H9 (cell line): Measurements from ENCODE around the gene SPRR2D. TPM values are rescaled to one million over a fixed set of nuclear protein-coding genes. Genes with fewer than 3 reads are reported as not detected.
A peak's percentile ranks its signal among the peaks of the same experiment; 100 is the strongest.

Experiments
- DNase-seq: peaks from one replicate; pipeline ENCODE4 v3.0.0-alpha.2; 2017
- H2AFZ ChIP-seq: one replicate; pipeline ENCODE4 v1.6.1; 2013; ENCODE audit warnings: mild to moderate bottlenecking, low read length, control low read depth, moderate library complexity
- H2AK5ac ChIP-seq: 2 replicates; pipeline ENCODE4 v1.6.1; 2013; ENCODE audit warnings: low read length, control low read depth, mixed read lengths; ENCODE audit not compliant: insufficient read length
- H2BK120ac ChIP-seq: one replicate; pipeline ENCODE4 v1.6.1; 2013; ENCODE audit warnings: low read depth, mild to moderate bottlenecking, low read length, control low read depth, inconsistent platforms; ENCODE audit not compliant: poor library complexity, severe bottlenecking
- H2BK12ac ChIP-seq: 2 replicates; pipeline ENCODE4 v1.6.1; 2013; ENCODE audit warnings: low read length, control low read depth, mixed read lengths, low read depth; ENCODE audit not compliant: insufficient read length
- H2BK15ac ChIP-seq: 2 replicates; pipeline ENCODE4 v1.6.1; 2013; ENCODE audit warnings: low read depth, low read length, control low read depth
- H2BK20ac ChIP-seq: one replicate; pipeline ENCODE4 v1.6.1; 2013; ENCODE audit warnings: low read depth, mild to moderate bottlenecking, low read length, control low read depth, inconsistent platforms; ENCODE audit not compliant: poor library complexity, severe bottlenecking
- H2BK5ac ChIP-seq: 2 replicates; pipeline ENCODE4 v1.6.1; 2013; ENCODE audit warnings: low read length, control low read depth, mixed read lengths; ENCODE audit not compliant: insufficient read length
- H3K14ac ChIP-seq: 2 replicates; pipeline ENCODE4 v1.6.1; 2013; ENCODE audit warnings: low read length, control low read depth; ENCODE audit not compliant: insufficient read depth
- H3K18ac ChIP-seq: 2 replicates; pipeline ENCODE4 v1.6.1; 2013; ENCODE audit warnings: low read depth, mild to moderate bottlenecking, mixed read lengths, low read length, control low read depth; ENCODE audit not compliant: insufficient read length
- H3K23ac ChIP-seq: 2 replicates; pipeline ENCODE4 v1.6.1; 2013; ENCODE audit warnings: low read length, control low read depth, mixed read lengths, low read depth; ENCODE audit not compliant: insufficient read length
- H3K23me2 ChIP-seq: 2 replicates; pipeline ENCODE4 v1.6.1; 2013; ENCODE audit warnings: low read depth, mild to moderate bottlenecking, mixed read lengths, low read length, control low read depth; ENCODE audit not compliant: insufficient read length, poor library complexity, severe bottlenecking
- H3K27ac ChIP-seq: 2 replicates; pipeline ENCODE4 v1.5.1; 2013; ENCODE audit warnings: low read length, control low read depth, mixed read lengths, low read depth; ENCODE audit not compliant: insufficient read length
- H3K27me3 ChIP-seq: 2 replicates; pipeline ENCODE4 v1.6.1; 2013; ENCODE audit warnings: low read length, control low read depth, inconsistent platforms; ENCODE audit not compliant: insufficient read depth
- H3K4ac ChIP-seq: 2 replicates; pipeline ENCODE4 v1.6.1; 2013; ENCODE audit warnings: low read depth, mild to moderate bottlenecking, control low read depth, inconsistent platforms, low read length, moderate library complexity
- H3K4me1 ChIP-seq: 2 replicates; pipeline ENCODE4 v1.6.1; 2013; ENCODE audit warnings: low read length, control low read depth, inconsistent platforms; ENCODE audit not compliant: insufficient read depth
- H3K4me2 ChIP-seq: 2 replicates; pipeline ENCODE4 v1.6.1; 2013; ENCODE audit warnings: low read length, control low read depth, mixed read lengths; ENCODE audit not compliant: insufficient read length, insufficient read depth
- H3K56ac ChIP-seq: 2 replicates; pipeline ENCODE4 v1.6.1; 2013; ENCODE audit warnings: low read depth, mild to moderate bottlenecking, mixed read lengths, low read length, control low read depth; ENCODE audit not compliant: insufficient read length
- H3K79me1 ChIP-seq: 2 replicates; pipeline ENCODE4 v1.6.1; 2013; ENCODE audit warnings: low read depth, mild to moderate bottlenecking, moderate library complexity, low read length, control low read depth, inconsistent platforms; ENCODE audit not compliant: insufficient read depth, poor library complexity, severe bottlenecking
- H3K79me2 ChIP-seq: 2 replicates; pipeline ENCODE4 v1.6.1; 2013; ENCODE audit warnings: low read length, control low read depth, inconsistent platforms; ENCODE audit not compliant: insufficient read depth
- H3K9ac ChIP-seq: 2 replicates; pipeline ENCODE4 v1.6.1; 2013; ENCODE audit warnings: low read length, control low read depth, mixed read lengths; ENCODE audit not compliant: insufficient read length; ENCODE audit errors: extremely low read depth
- H3K9me3 ChIP-seq: one replicate; pipeline ENCODE4 v1.6.1; 2013; ENCODE audit warnings: low read depth, low read length, inconsistent platforms; ENCODE audit not compliant: control insufficient read depth
- H3T11ph ChIP-seq: one replicate; pipeline ENCODE4 v1.6.1; 2013; ENCODE audit warnings: mild to moderate bottlenecking, low read length, control low read depth, inconsistent platforms
- H4K20me1 ChIP-seq: one replicate; pipeline ENCODE4 v1.6.1; 2013; ENCODE audit not compliant: control insufficient read depth, insufficient read length, insufficient read depth
- H4K5ac ChIP-seq: 2 replicates; pipeline ENCODE4 v1.6.1; 2013; ENCODE audit warnings: low read depth, mild to moderate bottlenecking, mixed read lengths, low read length, control low read depth; ENCODE audit not compliant: insufficient read length
- H4K8ac ChIP-seq: replicated peaks from 2 replicates; pipeline ENCODE4 v1.6.1; 2013; ENCODE audit warnings: low read length, control low read depth, mixed read lengths, low read depth; ENCODE audit not compliant: insufficient read length
- H4K91ac ChIP-seq: 2 replicates; pipeline ENCODE4 v1.6.1; 2013; ENCODE audit warnings: low read depth, mild to moderate bottlenecking, moderate library complexity, mixed read lengths, low read length, control low read depth; ENCODE audit not compliant: insufficient read length
- H3K27ac Mint-ChIP-seq, 3 experiments: 2 replicates in 2 of 3; 3 replicates in 1 of 3; pipeline ENCODE4 v1.8.0; 2020 to 2021; ENCODE audit warnings: mixed read lengths in 3 of 3, mild to moderate bottlenecking in 1 of 3, moderate library complexity in 1 of 3
- H3K27me3 Mint-ChIP-seq: 2 replicates; pipeline ENCODE4 v1.8.0; 2021; ENCODE audit warnings: low read depth, mild to moderate bottlenecking, moderate library complexity, mixed read lengths
- H3K36me3 Mint-ChIP-seq, 3 experiments: 2 replicates in 2 of 3; 3 replicates in 1 of 3; pipeline ENCODE4 v1.8.0; 2020 to 2021; ENCODE audit warnings: low read depth in 3 of 3, mixed read lengths in 3 of 3; ENCODE audit not compliant: insufficient read depth in 1 of 3
- H3K4me1 Mint-ChIP-seq, 2 experiments: 2 replicates each; pipeline ENCODE4 v1.8.0; 2020; ENCODE audit warnings: mixed read lengths in 2 of 2
- H3K4me3 Mint-ChIP-seq, 2 experiments: 2 replicates in 1 of 2; 3 replicates in 1 of 2; pipeline ENCODE4 v1.8.0; 2020 to 2021; ENCODE audit warnings: mild to moderate bottlenecking in 2 of 2, mixed read lengths in 2 of 2, moderate library complexity in 1 of 2
- H3K9me3 Mint-ChIP-seq, 2 experiments: 2 replicates in 1 of 2; 3 replicates in 1 of 2; pipeline ENCODE4 v1.8.0; 2020; ENCODE audit warnings: mild to moderate bottlenecking in 2 of 2, mixed read lengths in 2 of 2, moderate library complexity in 1 of 2
- CTCF ChIP-seq: fragments of 200-600 bp; sonication (generic); conservative IDR thresholded peaks from 3 replicates; pipeline ENCODE4 v1.8.0; 2021; ENCODE audit warnings: antibody characterized with exemption, mild to moderate bottlenecking
- WGBS: extraction: QIAGEN DNeasy Blood & Tissue Kit; methylation state at CpG from one replicate; pipeline ENCODE4 v1.1.7; 2013; ENCODE audit warnings: missing lambda C conversion rate, low lambda C conversion rate, mixed read lengths; ENCODE audit not compliant: insufficient read length; ENCODE audit errors: extremely low coverage; 5-methylcytosine and 5-hydroxymethylcytosine counted together
- total RNA-seq: library from RNA; stranded (reverse); gene quantifications from 2 replicates; pipeline ENCODE4 v1.2.1, GENCODE V29; 2021

The SPRR2D gene
- total RNA-seq, 1 experiment from 2014 or later, result not detected

DNA sequence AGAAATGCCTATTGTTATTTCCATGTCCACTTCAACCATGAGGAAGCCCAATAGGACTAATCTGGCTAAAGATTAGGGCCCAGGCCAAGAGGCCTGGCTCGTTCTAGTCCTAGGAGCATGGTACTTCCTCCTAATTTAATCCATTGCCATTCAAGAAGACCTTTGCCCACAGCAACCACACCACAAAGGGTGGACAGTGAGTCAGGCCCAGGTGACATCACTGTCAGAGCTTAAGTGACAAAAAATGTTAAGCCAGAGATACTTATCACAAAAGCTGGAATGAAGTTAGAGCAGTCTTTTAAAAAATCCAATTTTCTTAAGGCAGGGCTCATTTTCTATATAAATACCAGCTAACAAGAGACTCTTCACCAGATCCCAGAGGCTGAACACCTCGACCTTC is 39.5 kb downstream of the SPRR2D start, which contains the start of gene SPRR3:
Gene SPRR3 (plus strand): TSS at position 368 of the 400 bp plus-strand sequence. CDS start 1,272 bp downstream, outside the sequence.
- Mint-ChIP-seq H3K9me3 (peaks cover 11 to 21% of the 10 kb centered on the region in 2 experiments; a peak in 3 of 5 replicates), H3K27ac (peak within 1 kb of the TSS in 1 of 3 experiments; percentile 63; a peak in 1 of 7 replicates), H3K4me3 (no peak within 1 kb of the TSS), H3K4me1 (peaks cover 9 to 15% of the 10 kb centered on the region in 2 experiments), H3K27me3 (peaks cover 5% of the 10 kb centered on the region; the same call in 1 of the 2 replicates), H3K36me3 (no peaks in the 10 kb centered on the region)
- no peaks in the 10 kb centered on the region for H4K20me1 ChIP-seq
- no peak within 1 kb of the TSS for H2BK15ac ChIP-seq
- no peak within 1 kb of the TSS for H2BK20ac ChIP-seq
- DNase-seq, result no peak
- H3T11ph ChIP-seq, result no peak within 1 kb of the TSS
- no peak within 1 kb of the TSS for H3K23ac ChIP-seq
- no peak within 1 kb of the TSS for H3K9ac ChIP-seq
- no peaks in the 10 kb centered on the region for H3K9me3 ChIP-seq
- no peaks in the 10 kb centered on the region for H3K27me3 ChIP-seq
- H3K23me2 ChIP-seq, result no peaks in the 10 kb centered on the region
- no peaks in the 10 kb centered on the region for H3K79me2 ChIP-seq
- TF ChIP-seq CTCF, result no peak
- no peaks in the 10 kb centered on the region for H3K79me1 ChIP-seq
- no peaks in the 10 kb centered on the region; the same call in 1 of the 2 replicates for H3K4me1 ChIP-seq
- no peak within 1 kb of the TSS for H4K91ac ChIP-seq
- H4K8ac ChIP-seq, result no peak within 1 kb of the TSS
- no peak within 1 kb of the TSS for H3K27ac ChIP-seq
- H3K18ac ChIP-seq, result no peak within 1 kb of the TSS
- no peak within 1 kb of the TSS for H2BK120ac ChIP-seq
- no CpG with 5 or more reads among the region's 2 CpGs for WGBS
- H3K4me2 ChIP-seq, result no peak within 1 kb of the TSS
- H2BK5ac ChIP-seq, result no peak within 1 kb of the TSS
- no peak within 1 kb of the TSS for H2AFZ ChIP-seq
- no peak within 1 kb of the TSS for H4K5ac ChIP-seq
- H3K56ac ChIP-seq, result no peak within 1 kb of the TSS
- H2AK5ac ChIP-seq, result no peak within 1 kb of the TSS
- no peak within 1 kb of the TSS for H3K4ac ChIP-seq
- H2BK12ac ChIP-seq, result no peak within 1 kb of the TSS
- H3K14ac ChIP-seq, result no peak within 1 kb of the TSS
